Measurements from ENCODE around the gene RPS8.

GRCh38 chr1:44777547-44777946, 2.2 kb downstream of the RPS8 start:
- TF ChIP-seq ZNF24 (tag by site-specific recombination; IDR thresholded peaks at IDR 0.05) (no peak), PBX3 (CRISPR knock-in tag; IDR thresholded peaks at IDR 0.05) (no peak), ZNF280D (tag by site-specific recombination; IDR thresholded peaks at IDR 0.05) (no peak)

Measured in HEK293 (cell line).